Gastroesophageal sphincter (tissue), 3 donors: ENCODE measurements around the gene CCR2.

Experiments used
- POLR2A ChIP-seq, 2 donors: fragments of 450-650 bp; IDR thresholded peaks; one replicate each; pipeline ENCODE4 v1.6.1; 2017; ENCODE audit warnings: antibody characterized with exemption in 2 of 2, mild to moderate bottlenecking in 2 of 2, moderate library complexity in 1 of 2
- POLR2AphosphoS5 ChIP-seq: sonication (generic); formaldehyde crosslinking; IDR thresholded peaks from one replicate; pipeline ENCODE4 v1.6.1; 2017; ENCODE audit warnings: antibody characterized with exemption
- TF ChIP-seq, protein P1 (sequence below), 4 experiments: fragments of 200-600 bp in 2 of 4; fragments of 450-650 bp in 2 of 4; sonication (generic) in 1 of 4; IDR thresholded peaks; one replicate each; pipeline ENCODE4 v1.5.1; 2017 to 2019; ENCODE audit warnings: antibody characterized with exemption in 4 of 4, mild to moderate bottlenecking in 2 of 4, moderate library complexity in 2 of 4

DNA sequence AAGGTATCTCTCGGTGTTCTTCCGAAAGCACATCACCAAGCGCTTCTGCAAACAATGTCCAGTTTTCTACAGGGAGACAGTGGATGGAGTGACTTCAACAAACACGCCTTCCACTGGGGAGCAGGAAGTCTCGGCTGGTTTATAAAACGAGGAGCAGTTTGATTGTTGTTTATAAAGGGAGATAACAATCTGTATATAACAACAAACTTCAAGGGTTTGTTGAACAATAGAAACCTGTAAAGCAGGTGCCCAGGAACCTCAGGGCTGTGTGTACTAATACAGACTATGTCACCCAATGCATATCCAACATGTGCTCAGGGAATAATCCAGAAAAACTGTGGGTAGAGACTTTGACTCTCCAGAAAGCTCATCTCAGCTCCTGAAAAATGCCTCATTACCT, 4.6 kb downstream of the CCR2 start:
- TF ChIP-seq, protein P1, sequence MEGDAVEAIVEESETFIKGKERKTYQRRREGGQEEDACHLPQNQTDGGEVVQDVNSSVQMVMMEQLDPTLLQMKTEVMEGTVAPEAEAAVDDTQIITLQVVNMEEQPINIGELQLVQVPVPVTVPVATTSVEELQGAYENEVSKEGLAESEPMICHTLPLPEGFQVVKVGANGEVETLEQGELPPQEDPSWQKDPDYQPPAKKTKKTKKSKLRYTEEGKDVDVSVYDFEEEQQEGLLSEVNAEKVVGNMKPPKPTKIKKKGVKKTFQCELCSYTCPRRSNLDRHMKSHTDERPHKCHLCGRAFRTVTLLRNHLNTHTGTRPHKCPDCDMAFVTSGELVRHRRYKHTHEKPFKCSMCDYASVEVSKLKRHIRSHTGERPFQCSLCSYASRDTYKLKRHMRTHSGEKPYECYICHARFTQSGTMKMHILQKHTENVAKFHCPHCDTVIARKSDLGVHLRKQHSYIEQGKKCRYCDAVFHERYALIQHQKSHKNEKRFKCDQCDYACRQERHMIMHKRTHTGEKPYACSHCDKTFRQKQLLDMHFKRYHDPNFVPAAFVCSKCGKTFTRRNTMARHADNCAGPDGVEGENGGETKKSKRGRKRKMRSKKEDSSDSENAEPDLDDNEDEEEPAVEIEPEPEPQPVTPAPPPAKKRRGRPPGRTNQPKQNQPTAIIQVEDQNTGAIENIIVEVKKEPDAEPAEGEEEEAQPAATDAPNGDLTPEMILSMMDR (IDR thresholded peaks at IDR 0.05): no peak
- TF ChIP-seq POLR2AphosphoS5: no peak
- TF ChIP-seq POLR2A (IDR thresholded peaks at IDR 0.05): no peak
